Activated CD8-positive, alpha-beta T cell treated with anti-CD3 and anti-CD28 coated beads, Interleukin-2, amount 10 ng/mL, durations not matched to agents 7 days and 5 days (primary cell): Measurements from ENCODE around the gene TMEM108. TPM values are rescaled to one million over a fixed set of nuclear protein-coding genes. Genes with fewer than 3 reads are reported as not detected.

Experiments
- ATAC-seq: fragments of 150-1000 bp; cut with Tn5 transposase; one replicate; pipeline ENCODE4 v1.10.0; 2021; ENCODE audit warnings: moderate library complexity
- CTCF ChIA-PET: fragments of 350-600 bp; sonication (Branson Sonifier 250); formaldehyde crosslinking; loops from one replicate; lab custom pipeline; 2021; ENCODE audit warnings: antibody characterized with exemption; lab: Charles Lee
- POLR2A ChIA-PET: fragments of 350-600 bp; sonication (Branson Sonifier 250); formaldehyde crosslinking; loops from one replicate; lab custom pipeline; 2021; ENCODE audit warnings: antibody characterized with exemption; lab: Charles Lee
- DNase-seq: peaks from one replicate; pipeline ENCODE4 v3.0.0-alpha.2; 2020
- H3K27ac Mint-ChIP-seq: one replicate; pipeline ENCODE4 v1.8.0; 2021; ENCODE audit warnings: mild to moderate bottlenecking, mixed read lengths
- H3K27me3 Mint-ChIP-seq: one replicate; pipeline ENCODE4 v1.8.0; 2021; ENCODE audit warnings: low read depth, mixed read lengths
- H3K36me3 Mint-ChIP-seq: one replicate; pipeline ENCODE4 v1.8.0; 2021; ENCODE audit warnings: low read depth, mixed read lengths
- H3K4me1 Mint-ChIP-seq: one replicate; pipeline ENCODE4 v1.8.0; 2021; ENCODE audit warnings: low read depth, mixed read lengths
- H3K4me3 Mint-ChIP-seq: one replicate; pipeline ENCODE4 v1.8.0; 2021; ENCODE audit warnings: mild to moderate bottlenecking, mixed read lengths
- H3K9me3 Mint-ChIP-seq: one replicate; pipeline ENCODE4 v1.8.0; 2022; ENCODE audit warnings: mixed read lengths; ENCODE audit not compliant: insufficient read depth
- total RNA-seq, 2 experiments: library from RNA; stranded (reverse); gene quantifications; one replicate each; pipeline ENCODE4 v1.2.3, GENCODE V29; 2021

TMEM108 gene
- total RNA-seq, 2 experiments from 2014 or later = not detected

GRCh38 chr3:133360476-133360875 is 322.3 kb downstream of the TMEM108 start:
- H3K4me1 Mint-ChIP-seq = peaks cover 3% of the 10 kb centered on the region
- no peak for DNase-seq
- no peaks in the 10 kb centered on the region for H3K9me3 Mint-ChIP-seq
- no peak overlapping the region for H3K4me3 Mint-ChIP-seq
- peaks cover 4% of the 10 kb centered on the region for H3K27me3 Mint-ChIP-seq
- CTCF ChIA-PET = interaction anchor here (0.5 to 0.7 kb wide), 2 partner anchors 22 to 647 kb away, joined by 3 to 4 read pairs; no protein-coding TSS in a partner anchor
- ATAC-seq = no peak
- POLR2A ChIA-PET = no interaction called here
- no peaks in the 10 kb centered on the region for H3K36me3 Mint-ChIP-seq
- H3K27ac Mint-ChIP-seq = no peak overlapping the region

GRCh38 chr3:133361011-133361410 is 322.8 kb downstream of the TMEM108 start:
- CTCF ChIA-PET = interaction anchor here (0.5 to 0.7 kb wide), 2 partner anchors 21 to 647 kb away, joined by 3 to 4 read pairs; no protein-coding TSS in a partner anchor
- ATAC-seq = no peak
- no peak overlapping the region for H3K27ac Mint-ChIP-seq

GRCh38 chr3:133361435-133361834 is 323.2 kb downstream of the TMEM108 start:
- peaks cover 3% of the 10 kb centered on the region for H3K4me1 Mint-ChIP-seq
- no peak for DNase-seq
- ChIA-PET POLR2A (no interaction called here), CTCF (no interaction called here)
- H3K4me3 Mint-ChIP-seq = no peak overlapping the region
- no peak for ATAC-seq
- H3K36me3 Mint-ChIP-seq = no peaks in the 10 kb centered on the region
- peaks cover 3% of the 10 kb centered on the region for H3K27me3 Mint-ChIP-seq
- H3K27ac Mint-ChIP-seq = no peak overlapping the region
- H3K9me3 Mint-ChIP-seq = no peaks in the 10 kb centered on the region

More at GRCh38 chr3:133361011-133361410, 322.8 kb downstream of the TMEM108 start:
- no peaks in the 10 kb centered on the region for H3K36me3 Mint-ChIP-seq
- peaks cover 4% of the 10 kb centered on the region for H3K27me3 Mint-ChIP-seq
- H3K9me3 Mint-ChIP-seq = no peaks in the 10 kb centered on the region
- POLR2A ChIA-PET = no interaction called here
- no peak for DNase-seq
- no peak overlapping the region for H3K4me3 Mint-ChIP-seq
- peaks cover 3% of the 10 kb centered on the region for H3K4me1 Mint-ChIP-seq

GRCh38 chr3:133362539-133362938 is 324.3 kb downstream of the TMEM108 start:
- H3K4me1 Mint-ChIP-seq = peaks cover 3% of the 10 kb centered on the region
- ATAC-seq (no peak), DNase-seq (no peak)
- no peaks in the 10 kb centered on the region for H3K36me3 Mint-ChIP-seq
- no peaks in the 10 kb centered on the region for H3K9me3 Mint-ChIP-seq
- H3K4me3 Mint-ChIP-seq = no peak overlapping the region
- ChIA-PET POLR2A (no interaction called here), CTCF (no interaction called here)
- H3K27ac Mint-ChIP-seq = no peak overlapping the region
- peaks cover 4% of the 10 kb centered on the region for H3K27me3 Mint-ChIP-seq

- Mint-ChIP-seq H3K27me3 (peaks cover 6% of the 10 kb centered on the region), H3K9me3 (no peaks in the 10 kb centered on the region), H3K4me3 (no peak overlapping the region), H3K27ac (no peak overlapping the region), H3K4me1 (peaks cover 3% of the 10 kb centered on the region), H3K36me3 (no peaks in the 10 kb centered on the region)
- ChIA-PET POLR2A (no interaction called here), CTCF (interaction anchor here (0.6 to 1.7 kb wide), 2 partner anchors 10 to 639 kb away, joined by 4 read pairs; no protein-coding TSS in a partner anchor)
- DNase-seq = no peak
- no peak for ATAC-seq
These were observed 326.5 kb downstream of the TMEM108 start for GRCh38 chr3:133364704-133365103.

GRCh38 chr3:133366921-133367320 is 328.7 kb downstream of the TMEM108 start:
- CTCF ChIA-PET = interaction anchor here (1.5 kb wide), 1 partner anchor 10 kb away, joined by 3 read pairs; no protein-coding TSS in a partner anchor
- DNase-seq (no peak), ATAC-seq (no peak)
- H3K27ac Mint-ChIP-seq = no peak overlapping the region
- no peak overlapping the region for H3K4me3 Mint-ChIP-seq
- H3K27me3 Mint-ChIP-seq = peaks cover 6% of the 10 kb centered on the region
- no peaks in the 10 kb centered on the region for H3K9me3 Mint-ChIP-seq
- POLR2A ChIA-PET = no interaction called here
- no peaks in the 10 kb centered on the region for H3K36me3 Mint-ChIP-seq
- H3K4me1 Mint-ChIP-seq = peaks cover 3% of the 10 kb centered on the region

GRCh38 chr3:133367403-133367802 is 329.2 kb downstream of the TMEM108 start:
- DNase-seq (no peak), ATAC-seq (no peak)
- H3K27ac Mint-ChIP-seq = no peak overlapping the region
- peaks cover 3% of the 10 kb centered on the region for H3K4me1 Mint-ChIP-seq
- H3K27me3 Mint-ChIP-seq = peaks cover 6% of the 10 kb centered on the region
- no peaks in the 10 kb centered on the region for H3K36me3 Mint-ChIP-seq
- no peak overlapping the region for H3K4me3 Mint-ChIP-seq
- no peaks in the 10 kb centered on the region for H3K9me3 Mint-ChIP-seq
- CTCF ChIA-PET = no interaction called here
- POLR2A ChIA-PET = no interaction called here

- H3K9me3 Mint-ChIP-seq = no peaks in the 10 kb centered on the region
- H3K4me1 Mint-ChIP-seq = no peaks in the 10 kb centered on the region
- no peak overlapping the region for H3K4me3 Mint-ChIP-seq
- no peak overlapping the region for H3K27ac Mint-ChIP-seq
- ChIA-PET POLR2A (interaction anchor here (0.6 kb wide), 1 partner anchor 458 kb away, joined by 3 read pairs; no protein-coding TSS in a partner anchor), CTCF (no interaction called here)
- DNase-seq (no peak), ATAC-seq (no peak)
- H3K36me3 Mint-ChIP-seq = no peaks in the 10 kb centered on the region
- peaks cover 6% of the 10 kb centered on the region for H3K27me3 Mint-ChIP-seq
These were observed 329.8 kb downstream of the TMEM108 start for GRCh38 chr3:133367956-133368355.

GRCh38 chr3:133368371-133369067 is 330.3 kb downstream of the TMEM108 start:
- H3K36me3 Mint-ChIP-seq = no peaks in the 10 kb centered on the region
- H3K4me1 Mint-ChIP-seq = no peaks in the 10 kb centered on the region
- ATAC-seq (no peak), DNase-seq (no peak)
- no peaks in the 10 kb centered on the region for H3K9me3 Mint-ChIP-seq
- no peak overlapping the region for H3K27ac Mint-ChIP-seq
- H3K27me3 Mint-ChIP-seq = peaks cover 6% of the 10 kb centered on the region
- ChIA-PET CTCF (no interaction called here), POLR2A (interaction anchor here (0.6 kb wide), 1 partner anchor 459 kb away, joined by 3 read pairs; no protein-coding TSS in a partner anchor)
- no peak overlapping the region for H3K4me3 Mint-ChIP-seq

GRCh38 chr3:133369068-133369440 is 330.9 kb downstream of the TMEM108 start:
- no peak for DNase-seq

GRCh38 chr3:133371181-133371580 is 333.0 kb downstream of the TMEM108 start:
- Mint-ChIP-seq H3K27me3 (peaks cover 6% of the 10 kb centered on the region), H3K36me3 (no peaks in the 10 kb centered on the region), H3K9me3 (no peaks in the 10 kb centered on the region), H3K27ac (no peak overlapping the region), H3K4me3 (no peak overlapping the region), H3K4me1 (no peaks in the 10 kb centered on the region)
- ChIA-PET CTCF (interaction anchor here (0.8 to 1.3 kb wide), 2 partner anchors 15 to 30 kb away, joined by 3 read pairs; no protein-coding TSS in a partner anchor), POLR2A (no interaction called here)
- DNase-seq (no peak), ATAC-seq (no peak)

More at GRCh38 chr3:133369068-133369440, 330.9 kb downstream of the TMEM108 start:
- ChIA-PET POLR2A (no interaction called here), CTCF (no interaction called here)
- Mint-ChIP-seq H3K4me3 (no peak overlapping the region), H3K4me1 (no peaks in the 10 kb centered on the region), H3K36me3 (no peaks in the 10 kb centered on the region), H3K27ac (no peak overlapping the region), H3K27me3 (peaks cover 6% of the 10 kb centered on the region), H3K9me3 (no peaks in the 10 kb centered on the region)
- ATAC-seq = no peak

- Mint-ChIP-seq H3K36me3 (no peaks in the 10 kb centered on the region), H3K27ac (no peak overlapping the region), H3K4me3 (no peak overlapping the region), H3K9me3 (no peaks in the 10 kb centered on the region), H3K4me1 (no peaks in the 10 kb centered on the region), H3K27me3 (peaks cover 3% of the 10 kb centered on the region)
- CTCF ChIA-PET = interaction anchor here (1.3 kb wide), 1 partner anchor 14 kb away, joined by 3 read pairs; no protein-coding TSS in a partner anchor
- DNase-seq (no peak), ATAC-seq (no peak)
- POLR2A ChIA-PET = no interaction called here
These were observed 333.5 kb downstream of the TMEM108 start for GRCh38 chr3:133371676-133372075.
